HCT116 (cell line): ENCODE measurements around the gene ZFAND5. TPM values are rescaled to one million over a fixed set of nuclear protein-coding genes. Genes with fewer than 3 reads are reported as not detected.

ENCODE experiments used
- ATAC-seq: fragments of 200-7000 bp; cut with Tn5 transposase; 2 replicates; pipeline ENCODE4 v1.9.1; 2020; ENCODE audit warnings: mild to moderate bottlenecking, moderate library complexity
- BruUV-seq: library from RNA; stranded (reverse); fragments of 400-500 nt; replicated peaks from 2 replicates; lab custom pipeline; 2021; lab: Mats Ljungman, UMichigan
- CTCF ChIA-PET: fragments of 300-600 bp; sonication (Branson Sonifier 250); formaldehyde crosslinking; loops from one replicate; lab custom pipeline; 2021; ENCODE audit warnings: antibody characterized with exemption; lab: Charles Lee
- POLR2A ChIA-PET: fragments of 300-600, 350-600 bp; sonication (Branson Sonifier 250); formaldehyde crosslinking; loops from one replicate; lab custom pipeline; 2021; ENCODE audit warnings: antibody characterized with exemption; lab: Charles Lee
- RAD21 ChIA-PET, 2 experiments: fragments of 300-600 bp; sonication (Branson Sonifier 250); formaldehyde crosslinking; loops; one replicate each; lab custom pipeline; 2023; ENCODE audit warnings: low total read pairs in 2 of 2; ENCODE audit not compliant: uncharacterized antibody in 2 of 2, unreplicated experiment in 2 of 2, low non-redundant PET in 1 of 2; lab: Charles Lee
- DNase-seq: peaks from one replicate; pipeline ENCODE4 v3.0.0-alpha.2; 2010; ENCODE audit warnings: low read depth, low spot score
- H2AFZ ChIP-seq: fragments of 200-600 bp; shearing (Covaris generic), sonication (generic); 2 replicates; pipeline ENCODE4 v1.6.1; 2017; ENCODE audit warnings: low read depth, mixed run types, mixed read lengths, antibody characterized with exemption, low read length; ENCODE audit not compliant: poor library complexity, severe bottlenecking
- H3K27ac ChIP-seq: 2 replicates; pipeline ENCODE4 v1.5.1; 2012; ENCODE audit warnings: low read depth, low read length
- H3K27me3 ChIP-seq: fragments of 200-600 bp; sonication (generic); 2 replicates; pipeline ENCODE4 v1.6.1; 2016; ENCODE audit warnings: mixed run types, low read length, mixed read lengths; ENCODE audit not compliant: insufficient read depth
- H3K36me3 ChIP-seq, 2 experiments: fragments of 200-500 bp in 1 of 2; fragments of 200-600 bp in 1 of 2; sonication (Bioruptor generic) in 1 of 2; sonication (generic) in 1 of 2; 2 replicates each; pipeline versions ENCODE4 v1.5.1 to v1.6.1; 2014 to 2016; ENCODE audit warnings: low read length in 2 of 2, inconsistent platforms in 1 of 2, mixed read lengths in 1 of 2, mixed run types in 1 of 2; ENCODE audit not compliant: insufficient read depth in 2 of 2, control insufficient read depth in 1 of 2
- H3K4me1 ChIP-seq, 2 experiments: fragments of 200-600 bp in 1 of 2; sonication (generic) in 1 of 2; 2 replicates each; pipeline versions ENCODE4 v1.5.1 to v1.6.1; 2012 to 2017; ENCODE audit warnings: low read length in 2 of 2, inconsistent platforms in 1 of 2, mild to moderate bottlenecking in 1 of 2, mixed read lengths in 1 of 2, mixed run types in 1 of 2, moderate library complexity in 1 of 2; ENCODE audit not compliant: insufficient read depth in 2 of 2, control insufficient read depth in 1 of 2
- H3K4me2 ChIP-seq: fragments of 200-600 bp; sonication (generic); 2 replicates; pipeline ENCODE4 v1.6.1; 2017; ENCODE audit warnings: mixed run types, low read length, mixed read lengths
- H3K4me3 ChIP-seq, 2 experiments: fragments of 200-600 bp in 1 of 2; sonication (generic) in 1 of 2; replicated peaks in 1 of 2; 2 replicates each; pipeline ENCODE4 v1.5.1; 2011 to 2016; ENCODE audit warnings: low read length in 2 of 2, control low read depth in 1 of 2, low read depth in 1 of 2, mild to moderate bottlenecking in 1 of 2, mixed read lengths in 1 of 2, mixed run types in 1 of 2
- H3K79me2 ChIP-seq: fragments of 200-600 bp; sonication (generic); 2 replicates; pipeline ENCODE4 v1.6.1; 2017; ENCODE audit warnings: mild to moderate bottlenecking, mixed run types, low read length, moderate library complexity, mixed read lengths; ENCODE audit not compliant: insufficient read depth
- H3K9ac ChIP-seq: fragments of 200-600 bp; sonication (generic); 2 replicates; pipeline ENCODE4 v1.6.1; 2016; ENCODE audit warnings: low read length, mixed read lengths
- H3K9me2 ChIP-seq: fragments of 200-600 bp; sonication (generic), shearing (Covaris generic); 2 replicates; pipeline ENCODE4 v1.6.1; 2017; ENCODE audit warnings: mixed run types, mild to moderate bottlenecking, moderate library complexity; ENCODE audit not compliant: insufficient read depth
- H3K9me3 ChIP-seq, 2 experiments: fragments of 200-500 bp in 1 of 2; fragments of 200-600 bp in 1 of 2; sonication (Bioruptor generic) in 1 of 2; sonication (generic) in 1 of 2; 2 replicates each; pipeline ENCODE4 v1.6.1; 2014 to 2017; ENCODE audit warnings: low read length in 2 of 2, mixed read lengths in 2 of 2, inconsistent platforms in 1 of 2, low read depth in 1 of 2, mild to moderate bottlenecking in 1 of 2, mixed run types in 1 of 2, moderate library complexity in 1 of 2; ENCODE audit not compliant: control insufficient read depth in 1 of 2, insufficient read depth in 1 of 2
- H4K20me1 ChIP-seq: fragments of 200-600 bp; sonication (generic), shearing (Covaris generic); 2 replicates; pipeline ENCODE4 v1.6.1; 2017; ENCODE audit warnings: mixed run types, mild to moderate bottlenecking, moderate library complexity; ENCODE audit not compliant: insufficient read depth
- EGR1 ChIP-seq: IDR thresholded peaks from 2 replicates; pipeline ENCODE4 v1.6.1; 2012; ENCODE audit warnings: low read depth
- JUND ChIP-seq: IDR thresholded peaks from 2 replicates; pipeline ENCODE4 v1.6.1; 2012
- SP1 ChIP-seq: IDR thresholded peaks from 2 replicates; pipeline ENCODE4 v1.6.1; 2012; ENCODE audit warnings: low read depth
- TCF7L2 ChIP-seq: IDR thresholded peaks from 2 replicates; pipeline ENCODE4 v1.7.0; 2011; ENCODE audit warnings: borderline replicate concordance, inconsistent platforms; ENCODE audit not compliant: insufficient read depth, insufficient read length; ENCODE audit errors: extremely low read depth
- YY1 ChIP-seq: IDR thresholded peaks from 2 replicates; pipeline ENCODE4 v1.6.1; 2011; ENCODE audit warnings: low read length, low read depth, moderate library complexity, mild to moderate bottlenecking; ENCODE audit not compliant: insufficient replicate concordance; ENCODE audit errors: extremely low read depth
- ZBTB33 ChIP-seq: IDR thresholded peaks from 2 replicates; pipeline ENCODE4 v1.6.1; 2011; ENCODE audit warnings: mild to moderate bottlenecking, low read length, moderate library complexity; ENCODE audit not compliant: insufficient replicate concordance; ENCODE audit errors: extremely low read depth
- ZFX ChIP-seq: fragments of 450-650 bp; IDR thresholded peaks from 2 replicates; pipeline ENCODE4 v1.6.1; 2017
- intact Hi-C: fragments of 100-400 bp; cut with micrococcal nuclease; formaldehyde crosslinking; loops from 2 replicates; pipeline ENCODE4 v1.10.0; 2022
- total RNA-seq: library from RNA; stranded (reverse); gene quantifications from one replicate; pipeline ENCODE4 v1.2.1, GENCODE V29; 2021; ENCODE audit not compliant: unreplicated experiment
- TF ChIP-seq, protein P1 (sequence below): IDR thresholded peaks from 2 replicates; pipeline ENCODE4 v1.6.1; 2012

The ZFAND5 gene
- total RNA-seq, 1 experiment from 2014 or later = 128 TPM

DNA sequence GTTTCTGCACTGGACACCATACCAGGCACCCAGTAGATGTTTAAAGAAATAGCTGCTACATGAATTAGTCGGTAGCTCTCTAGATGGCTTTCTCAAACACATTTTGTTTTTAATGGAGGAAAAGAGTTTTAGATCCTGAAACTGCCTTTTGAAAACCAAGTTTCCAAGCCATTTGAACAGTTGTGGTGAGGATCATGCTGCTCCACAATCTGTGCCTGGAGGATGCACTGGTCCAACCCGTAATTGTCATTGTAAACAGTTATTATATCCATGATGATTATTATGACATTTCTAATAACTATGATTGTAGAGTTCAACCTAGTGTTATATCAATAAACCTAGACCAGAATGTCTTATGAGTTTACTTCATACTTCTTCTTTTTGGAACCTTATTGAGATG is 35.9 kb upstream of the ZFAND5 start:
- ChIA-PET RAD21 (interaction anchor here in 1 of 2 experiments (0.7 kb wide), 1 partner anchor 44 kb away, joined by 3 read pairs; no protein-coding TSS in a partner anchor), POLR2A (no interaction called here), CTCF (no interaction called here)
- Histone ChIP-seq H3K27me3 (no peaks in the 10 kb centered on the region), H4K20me1 (no peaks in the 10 kb centered on the region), H3K9me2 (no peaks in the 10 kb centered on the region), H3K36me3 (no peaks in the 10 kb centered on the region), H2AFZ (no peak overlapping the region), H3K27ac (no peak overlapping the region), H3K4me2 (no peak overlapping the region), H3K4me1 (peaks cover 7 to 9% of the 10 kb centered on the region in 2 experiments; a peak in 2 of 4 replicates), H3K4me3 (no peak overlapping the region), H3K9ac (no peak overlapping the region), H3K9me3 (no peaks in the 10 kb centered on the region), H3K79me2 (no peaks in the 10 kb centered on the region)
- DNase-seq (no peak), ATAC-seq (no peak)
- TF ChIP-seq JUND = no peak
- TF ChIP-seq TCF7L2 = no peak
- no peak for TF ChIP-seq SP1
- no peak for TF ChIP-seq YY1
- TF ChIP-seq EGR1 = no peak
- no peak for TF ChIP-seq ZFX
- TF ChIP-seq, protein P1, sequence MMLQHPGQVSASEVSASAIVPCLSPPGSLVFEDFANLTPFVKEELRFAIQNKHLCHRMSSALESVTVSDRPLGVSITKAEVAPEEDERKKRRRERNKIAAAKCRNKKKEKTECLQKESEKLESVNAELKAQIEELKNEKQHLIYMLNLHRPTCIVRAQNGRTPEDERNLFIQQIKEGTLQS = no peak
- TF ChIP-seq ZBTB33 = no peak
- intact Hi-C loops = no loop called here
- no TSS peak for BruUV-seq
